GM18517 (cell line): ENCODE results near the gene OR4A5.
"Not testable (repeated sequence)": the region's sequence is repeated elsewhere in the genome, so short reads cannot be mapped to it uniquely, and the experiment has no call there.

ENCODE experiments used
- ATAC-seq: cut with Tn5 transposase; IDR thresholded peaks from one replicate; pipeline ENCODE4 v1.9.1; 2021; ENCODE audit warnings: mild to moderate bottlenecking, moderate library complexity; ENCODE audit not compliant: unreplicated experiment

Gene OR4A5

GRCh38 chr11:54706532-54706931, at the start of gene OR4A5:
OR4A5 (plus strand) TSS chr11:54706832; CDS start chr11:54706885, 53 bp downstream.
- ATAC-seq: not testable (repeated sequence)

- ATAC-seq: not testable (repeated sequence)
Measured at GRCh38 chr11:54720094-54720493, 13.5 kb downstream of the OR4A5 start.
